HL-60 (cell line): Measurements from ENCODE around the gene CYB5B.

Source experiments
- DNase-seq, 2 experiments: peaks; one replicate each; pipeline ENCODE4 v3.0.0-alpha.2; 2010 to 2020; ENCODE audit warnings: low read depth in 1 of 2, low spot score in 1 of 2
- H3K27ac ChIP-seq: fragments of 250-450 bp; sonication (Bioruptor Pico); replicated peaks from 2 replicates; pipeline ENCODE4 v1.5.1; 2020; ENCODE audit warnings: mild to moderate bottlenecking, moderate library complexity
- H3K27me3 ChIP-seq: fragments of 250-450 bp; sonication (Bioruptor Pico); 2 replicates; pipeline ENCODE4 v1.5.1; 2021; ENCODE audit warnings: mild to moderate bottlenecking, moderate library complexity; ENCODE audit not compliant: insufficient read depth, poor library complexity, severe bottlenecking
- H3K4me3 ChIP-seq: replicated peaks from 2 replicates; pipeline ENCODE4 v1.5.1; 2011; ENCODE audit warnings: mild to moderate bottlenecking, control low read depth, low read length; ENCODE audit not compliant: insufficient read depth
- CTCF ChIP-seq: IDR thresholded peaks from one replicate; pipeline ENCODE4 v1.5.1; 2011; ENCODE audit warnings: low read length, control low read depth, inconsistent platforms; ENCODE audit not compliant: insufficient read depth
- GABPA ChIP-seq: IDR thresholded peaks from 2 replicates; pipeline ENCODE4 v1.6.1; 2012; ENCODE audit warnings: low read depth
- POLR2AphosphoS5 ChIP-seq: IDR thresholded peaks from 2 replicates; pipeline ENCODE4 v1.6.1; 2012; ENCODE audit warnings: low read depth
- REST ChIP-seq: IDR thresholded peaks from 2 replicates; pipeline ENCODE4 v1.6.1; 2012; ENCODE audit warnings: low read depth; ENCODE audit not compliant: insufficient replicate concordance
- SPI1 ChIP-seq: IDR thresholded peaks from 2 replicates; pipeline ENCODE4 v1.6.1; 2012; ENCODE audit warnings: low read depth, mild to moderate bottlenecking, borderline replicate concordance

Gene CYB5B

GRCh38 chr16:69474408-69474807 lies 50.0 kb downstream of the CYB5B start:
- DNase-seq: no peak
- Histone ChIP-seq H3K4me3 (no peak overlapping the region), H3K27me3 (no peaks in the 10 kb centered on the region), H3K27ac (no peak overlapping the region)
- TF ChIP-seq POLR2AphosphoS5 (no peak), SPI1 (no peak)

- H3K27me3 ChIP-seq: no peaks in the 10 kb centered on the region
- TF ChIP-seq SPI1 (no peak), REST (no peak), CTCF (no peak), GABPA (no peak), POLR2AphosphoS5 (no peak)
- H3K27ac ChIP-seq: no peak overlapping the region
- H3K4me3 ChIP-seq: no peak overlapping the region
- no peak for DNase-seq
Observed at GRCh38 chr16:69476920-69477443, 52.6 kb downstream of the CYB5B start.

- no peak overlapping the region for H3K4me3 ChIP-seq
- no peak overlapping the region for H3K27ac ChIP-seq
- TF ChIP-seq GABPA (no peak), POLR2AphosphoS5 (no peak)
- H3K27me3 ChIP-seq: no peaks in the 10 kb centered on the region
- DNase-seq: peak in 1 of 2 experiments; percentile 47
Observed at GRCh38 chr16:69477546-69477945, 53.1 kb downstream of the CYB5B start.

- no peak for DNase-seq
- H3K27me3 ChIP-seq: no peaks in the 10 kb centered on the region
- TF ChIP-seq GABPA: no peak
- no peak for TF ChIP-seq REST
- no peak overlapping the region for H3K27ac ChIP-seq
- no peak overlapping the region for H3K4me3 ChIP-seq
Observed at GRCh38 chr16:69478685-69479084, 54.3 kb downstream of the CYB5B start.

GRCh38 chr16:69479775-69480174 lies 55.4 kb downstream of the CYB5B start:
- TF ChIP-seq POLR2AphosphoS5: no peak
- no peak for TF ChIP-seq REST
- TF ChIP-seq SPI1: no peak
- TF ChIP-seq GABPA: no peak
- no peak for TF ChIP-seq CTCF
- DNase-seq: no peak
- Histone ChIP-seq H3K27ac (no peak overlapping the region), H3K4me3 (no peak overlapping the region), H3K27me3 (no peaks in the 10 kb centered on the region)
